B cell (primary cell): ENCODE results near the gene NPHP4. TPM values are rescaled to one million over a fixed set of nuclear protein-coding genes. Genes with fewer than 3 reads are reported as not detected.
A peak's percentile ranks its signal among the peaks of the same experiment; 100 is the strongest.

Source experiments
- ATAC-seq: fragments of 200-7000 bp; cut with Tn5 transposase; one replicate; pipeline ENCODE4 v1.10.0; 2021; ENCODE audit warnings: low read depth, mild to moderate bottlenecking, moderate number of reproducible peaks, moderate library complexity
- CTCF ChIA-PET: fragments of 350-600 bp; sonication (Branson Sonifier 250); formaldehyde crosslinking; loops from one replicate; lab custom pipeline; 2021; ENCODE audit warnings: antibody characterized with exemption, inconsistent platforms; lab: Charles Lee
- POLR2A ChIA-PET: fragments of 350-600 bp; sonication (Branson Sonifier 250); formaldehyde crosslinking; loops from one replicate; lab custom pipeline; 2021; ENCODE audit warnings: antibody characterized with exemption; lab: Charles Lee
- DNase-seq: peaks from one replicate; pipeline ENCODE4 v3.0.0; 2013
- H2AFZ ChIP-seq: 2 replicates; pipeline ENCODE4 v1.6.1; 2012; ENCODE audit warnings: mild to moderate bottlenecking, low read depth, low read length; ENCODE audit not compliant: insufficient read depth, poor library complexity, severe bottlenecking
- H3K27ac ChIP-seq, 2 donors: 1 replicate in 1 of 2; 2 replicates in 1 of 2; pipeline ENCODE4 v1.5.1; 2012 to 2013; ENCODE audit warnings: low read length in 2 of 2, mild to moderate bottlenecking in 2 of 2, moderate library complexity in 1 of 2
- H3K27me3 ChIP-seq, 4 experiments: fragments of 200-600 bp in 1 of 4; sonication (generic) in 1 of 4; replicated peaks in 1 of 4; 1 replicate in 2 of 4; 2 replicates in 2 of 4; pipeline versions ENCODE4 v1.6.1 to v1.7.0; 2013 to 2016; ENCODE audit warnings: low read length in 3 of 4, mild to moderate bottlenecking in 2 of 4, mixed read lengths in 1 of 4, moderate library complexity in 1 of 4; ENCODE audit not compliant: insufficient read depth in 4 of 4, control insufficient read depth in 3 of 4; ENCODE audit errors: control extremely low read depth in 1 of 4
- H3K36me3 ChIP-seq, 2 experiments: replicated peaks in 1 of 2; 1 replicate in 1 of 2; 2 replicates in 1 of 2; pipeline versions ENCODE4 v1.6.1 to v1.7.1; 2013; ENCODE audit warnings: low read length in 1 of 2; ENCODE audit not compliant: insufficient read depth in 2 of 2, control insufficient read depth in 1 of 2; ENCODE audit errors: control extremely low read depth in 1 of 2, extremely low read depth in 1 of 2
- H3K4me1 ChIP-seq, 2 donors: fragments of 200-600 bp in 1 of 2; sonication (generic) in 1 of 2; 1 replicate in 1 of 2; 2 replicates in 1 of 2; pipeline versions ENCODE4 v1.5.1 to v1.6.1; 2013 to 2017; ENCODE audit warnings: low read length in 2 of 2; ENCODE audit not compliant: control insufficient read depth in 2 of 2, insufficient read depth in 2 of 2
- H3K4me2 ChIP-seq: replicated peaks from 2 replicates; pipeline ENCODE3; 2012; ENCODE audit warnings: mild to moderate bottlenecking, low read depth, low read length; ENCODE audit not compliant: poor library complexity, severe bottlenecking
- H3K4me3 ChIP-seq, 5 experiments: fragments of 200-600 bp in 1 of 5; sonication (generic) in 1 of 5; 1 replicate in 3 of 5; 2 replicates in 2 of 5; pipeline versions ENCODE4 v1.5.1 to v1.7.0; 2011 to 2016; ENCODE audit warnings: low read length in 4 of 5, mild to moderate bottlenecking in 4 of 5, low read depth in 2 of 5, control low read depth in 1 of 5, moderate library complexity in 1 of 5; ENCODE audit not compliant: insufficient read depth in 1 of 5; ENCODE audit errors: control extremely low read depth in 1 of 5, extremely low read depth in 1 of 5
- H3K79me2 ChIP-seq: fragments of 200-600 bp; sonication (generic); one replicate; pipeline ENCODE4 v1.6.0; 2016; ENCODE audit warnings: low read length; ENCODE audit not compliant: control insufficient read depth, insufficient read depth
- H3K9ac ChIP-seq: fragments of 200-600 bp; sonication (generic); 2 replicates; pipeline ENCODE4 v1.6.1; 2017; ENCODE audit warnings: mild to moderate bottlenecking, low read length, moderate library complexity
- H3K9me3 ChIP-seq, 3 donors: one replicate each; pipeline versions ENCODE4 v1.6.1 to v1.7.1; 2013; ENCODE audit warnings: low read length in 2 of 3; ENCODE audit not compliant: control insufficient read depth in 2 of 3, insufficient read depth in 1 of 3; ENCODE audit errors: control extremely low read depth in 1 of 3
- H4K20me1 ChIP-seq: 2 replicates; pipeline ENCODE4 v1.6.0; 2012; ENCODE audit warnings: mild to moderate bottlenecking, low read length; ENCODE audit not compliant: insufficient read depth, control insufficient read depth, poor library complexity, severe bottlenecking
- H3K27ac Mint-ChIP-seq: one replicate; pipeline ENCODE4 v1.8.0; 2021; ENCODE audit warnings: mixed read lengths
- H3K27me3 Mint-ChIP-seq: one replicate; pipeline ENCODE4 v1.8.0; 2021; ENCODE audit warnings: mixed read lengths
- H3K4me1 Mint-ChIP-seq: one replicate; pipeline ENCODE4 v1.8.0; 2021; ENCODE audit warnings: mixed read lengths
- H3K4me3 Mint-ChIP-seq: one replicate; pipeline ENCODE4 v1.8.0; 2021; ENCODE audit warnings: mixed read lengths
- H3K9me3 Mint-ChIP-seq: one replicate; pipeline ENCODE4 v1.8.0; 2022; ENCODE audit warnings: mixed read lengths; ENCODE audit not compliant: insufficient read depth
- CTCF ChIP-seq: fragments of 200-600 bp; IDR thresholded peaks from one replicate; pipeline ENCODE4 v1.8.0; 2022; ENCODE audit warnings: antibody characterized with exemption, mild to moderate bottlenecking
- EZH2 ChIP-seq: IDR thresholded peaks from 2 replicates; pipeline ENCODE4 v1.6.1; 2012; ENCODE audit warnings: borderline replicate concordance, low read depth, mild to moderate bottlenecking, moderate library complexity, low read length; ENCODE audit not compliant: insufficient read depth, poor library complexity, severe bottlenecking
- WGBS: methylation state at CpG from one replicate; pipeline ENCODE4 v1.1.5; 2013; ENCODE audit warnings: missing lambda C conversion rate; ENCODE audit not compliant: insufficient coverage; 5-methylcytosine and 5-hydroxymethylcytosine counted together
- intact Hi-C: fragments of 100-400 bp; cut with micrococcal nuclease; formaldehyde crosslinking; loops from one replicate; pipeline ENCODE4 v1.10.0; 2022
- polyA plus RNA-seq: library from polyadenylated mRNA; depleted of rRNA; stranded (reverse); fragments of >200 nt; gene quantifications from 2 replicates; pipeline ENCODE4 v1.2.3, GENCODE V29; 2012
- total RNA-seq, 2 donors: library from RNA; stranded (reverse); fragments of 120-200 nt in 1 of 2; gene quantifications; 1 replicate in 1 of 2; 2 replicates in 1 of 2; pipeline versions ENCODE4 v1.2.3 to v1.2.4, GENCODE V29; 2013 to 2022

NPHP4 gene
- total and polyA plus RNA-seq, 2 donors (not counting 1 experiment from before 2014, with no cell fraction given): 6.5 to 14.8 TPM

- intact Hi-C loops: no loop called here
- Histone ChIP-seq H3K9ac (no peak overlapping the region), H3K9me3 (no peaks in the 10 kb centered on the region), H3K4me1 (no peaks in the 10 kb centered on the region), H2AFZ (no peak overlapping the region), H3K27ac (no peak overlapping the region), H3K36me3 (no peaks in the 10 kb centered on the region), H4K20me1 (no peaks in the 10 kb centered on the region), H3K4me2 (no peak overlapping the region), H3K79me2 (no peaks in the 10 kb centered on the region), H3K4me3 (no peak overlapping the region), H3K27me3 (no peaks in the 10 kb centered on the region)
- POLR2A ChIA-PET: no interaction called here
- no peaks in the 10 kb centered on the region for H3K9me3 Mint-ChIP-seq
- no peak overlapping the region for H3K4me3 Mint-ChIP-seq
- DNase-seq: peak; percentile 48
- no peaks in the 10 kb centered on the region for H3K27me3 Mint-ChIP-seq
- CTCF ChIA-PET: interaction anchor here (0.8 to 5.7 kb wide), 6 partner anchors 11 to 409 kb away, joined by 3 to 22 read pairs (median 3); no protein-coding TSS in a partner anchor
- TF ChIP-seq CTCF (peak; percentile 76), EZH2 (no peak)
- WGBS: 91% methylated on average over 8 of the region's 11 CpGs
- H3K4me1 Mint-ChIP-seq: peaks cover 4% of the 10 kb centered on the region
- ATAC-seq: no peak
- H3K27ac Mint-ChIP-seq: no peak overlapping the region
These were observed 76.3 kb downstream of the NPHP4 start for GRCh38 chr1:5915587-5916571.
